Bronchial epithelial cell (primary cell): ENCODE data around the gene CD68. TPM values are rescaled to one million over a fixed set of nuclear protein-coding genes. Genes with fewer than 3 reads are reported as not detected.
"Not testable (repeated sequence)": the region's sequence is repeated elsewhere in the genome, so short reads cannot be mapped to it uniquely, and the experiment has no call there.

ENCODE experiments used
- DNase-seq: peaks from one replicate; pipeline ENCODE4 v3.0.0-alpha.2; 2010; ENCODE audit warnings: low read depth
- FAIRE-seq: peaks from 2 replicates; lab custom pipeline; 2011; peaks lifted over from hg19 to GRCh38; lab: Jason Lieb, UNC
- H3K27me3 ChIP-seq: 2 replicates; pipeline ENCODE4 v1.5.1; 2011; ENCODE audit warnings: low read length; ENCODE audit not compliant: control insufficient read depth, insufficient read depth
- H3K36me3 ChIP-seq: 2 replicates; pipeline ENCODE4 v1.5.1; 2011; ENCODE audit warnings: low read length; ENCODE audit not compliant: control insufficient read depth, insufficient read depth
- H3K4me3 ChIP-seq: 2 replicates; pipeline ENCODE4 v1.5.1; 2011; ENCODE audit warnings: mild to moderate bottlenecking, low read depth, low read length, control low read depth
- total RNA-seq: library from RNA; depleted of rRNA; stranded (reverse); fragments of >200 nt; gene quantifications from 2 replicates; pipeline ENCODE4 v1.2.1, GENCODE V29; 2014
- TF ChIP-seq, protein P1 (sequence below): IDR thresholded peaks from 2 replicates; pipeline ENCODE4 v1.5.1; 2011; ENCODE audit warnings: mild to moderate bottlenecking, moderate library complexity, low read length, control low read depth, inconsistent platforms; ENCODE audit not compliant: insufficient read depth, severe bottlenecking

Gene CD68
- total RNA-seq, 1 donor from 2014 or later: 11.3 TPM

DNA sequence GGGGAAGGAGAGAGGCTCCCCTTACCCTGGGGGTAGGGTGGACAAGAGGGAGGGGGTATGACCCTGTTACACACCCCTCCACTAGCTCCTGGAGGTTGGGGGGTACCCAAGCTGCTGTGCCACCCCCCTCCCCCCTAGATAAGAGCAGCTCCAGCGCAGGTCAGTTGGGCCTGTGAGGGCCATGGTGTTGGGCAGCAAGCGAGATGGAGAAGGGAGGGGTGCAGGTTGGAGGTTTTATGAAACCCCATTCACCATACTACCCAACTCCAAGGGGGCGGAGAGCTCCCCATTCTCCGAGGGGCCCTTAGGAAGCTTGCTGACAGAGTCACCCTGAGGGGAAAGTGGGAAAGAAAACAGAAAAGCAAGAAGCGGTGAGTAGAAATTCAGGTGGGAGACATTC, 12.2 kb downstream of the CD68 start:
- H3K4me3 ChIP-seq: no peak overlapping the region
- FAIRE-seq (no peak), DNase-seq (no peak)
- H3K27me3 ChIP-seq: no peaks in the 10 kb centered on the region
- TF ChIP-seq, protein P1, sequence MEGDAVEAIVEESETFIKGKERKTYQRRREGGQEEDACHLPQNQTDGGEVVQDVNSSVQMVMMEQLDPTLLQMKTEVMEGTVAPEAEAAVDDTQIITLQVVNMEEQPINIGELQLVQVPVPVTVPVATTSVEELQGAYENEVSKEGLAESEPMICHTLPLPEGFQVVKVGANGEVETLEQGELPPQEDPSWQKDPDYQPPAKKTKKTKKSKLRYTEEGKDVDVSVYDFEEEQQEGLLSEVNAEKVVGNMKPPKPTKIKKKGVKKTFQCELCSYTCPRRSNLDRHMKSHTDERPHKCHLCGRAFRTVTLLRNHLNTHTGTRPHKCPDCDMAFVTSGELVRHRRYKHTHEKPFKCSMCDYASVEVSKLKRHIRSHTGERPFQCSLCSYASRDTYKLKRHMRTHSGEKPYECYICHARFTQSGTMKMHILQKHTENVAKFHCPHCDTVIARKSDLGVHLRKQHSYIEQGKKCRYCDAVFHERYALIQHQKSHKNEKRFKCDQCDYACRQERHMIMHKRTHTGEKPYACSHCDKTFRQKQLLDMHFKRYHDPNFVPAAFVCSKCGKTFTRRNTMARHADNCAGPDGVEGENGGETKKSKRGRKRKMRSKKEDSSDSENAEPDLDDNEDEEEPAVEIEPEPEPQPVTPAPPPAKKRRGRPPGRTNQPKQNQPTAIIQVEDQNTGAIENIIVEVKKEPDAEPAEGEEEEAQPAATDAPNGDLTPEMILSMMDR: no peak
- peaks cover 30% of the 10 kb centered on the region for H3K36me3 ChIP-seq

DNA sequence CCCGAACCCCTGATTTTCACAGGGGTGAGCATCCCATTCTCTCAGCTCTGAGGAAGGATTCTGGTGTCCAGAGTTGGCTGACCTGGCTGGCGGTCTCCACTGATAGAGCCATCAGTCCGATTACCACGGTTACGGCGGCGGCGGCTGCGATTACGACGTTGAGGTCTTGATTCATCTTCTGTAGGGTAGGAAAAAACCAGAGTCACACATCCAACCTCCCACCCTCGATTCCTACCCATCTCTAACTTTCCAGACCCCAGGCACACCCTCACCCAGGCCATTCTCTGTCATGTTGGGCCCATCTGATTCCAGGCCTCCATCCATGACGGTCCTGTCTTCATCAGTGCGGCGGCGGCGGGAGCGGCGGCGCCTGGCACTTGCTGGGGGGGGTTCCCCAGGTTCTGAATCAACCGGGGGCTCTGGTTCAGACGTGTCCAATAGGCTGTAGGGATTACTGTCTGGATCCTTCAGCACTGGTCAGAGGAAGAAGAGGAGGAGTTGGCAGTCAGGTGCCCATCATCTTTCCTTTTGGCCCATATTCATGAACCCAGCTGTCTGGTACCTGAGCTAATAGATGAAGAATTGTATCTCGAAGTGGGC, 13.1 kb downstream of the CD68 start:
- DNase-seq (no peak), FAIRE-seq (no peak)
- Histone ChIP-seq H3K36me3 (peaks cover 25% of the 10 kb centered on the region), H3K4me3 (no peak overlapping the region), H3K27me3 (no peaks in the 10 kb centered on the region)
- TF ChIP-seq, protein P1: no peak

DNA sequence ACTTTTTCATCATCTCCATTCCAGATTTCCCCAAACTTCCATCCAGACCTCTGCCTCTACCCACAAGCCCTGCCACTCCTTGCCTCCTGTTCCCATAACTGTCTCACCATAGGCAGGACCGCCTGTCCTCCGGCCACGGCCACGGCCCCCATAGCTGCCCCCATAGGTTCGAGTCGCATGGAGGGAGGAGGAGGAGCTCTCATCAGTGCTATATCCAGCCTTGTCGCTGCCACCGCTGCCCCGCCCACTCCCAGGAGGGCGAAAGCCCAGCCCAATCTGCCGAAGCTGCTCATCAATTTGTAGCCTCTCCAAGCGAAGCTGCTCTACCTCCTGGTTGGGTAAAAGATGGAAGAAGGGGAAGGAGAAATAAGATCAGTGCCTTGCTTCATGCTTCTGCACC, 13.9 kb downstream of the CD68 start:
- Histone ChIP-seq H3K4me3 (no peak overlapping the region), H3K36me3 (peaks cover 25% of the 10 kb centered on the region), H3K27me3 (no peaks in the 10 kb centered on the region)
- no peak for FAIRE-seq
- no peak for DNase-seq
- TF ChIP-seq, protein P1: no peak

DNA sequence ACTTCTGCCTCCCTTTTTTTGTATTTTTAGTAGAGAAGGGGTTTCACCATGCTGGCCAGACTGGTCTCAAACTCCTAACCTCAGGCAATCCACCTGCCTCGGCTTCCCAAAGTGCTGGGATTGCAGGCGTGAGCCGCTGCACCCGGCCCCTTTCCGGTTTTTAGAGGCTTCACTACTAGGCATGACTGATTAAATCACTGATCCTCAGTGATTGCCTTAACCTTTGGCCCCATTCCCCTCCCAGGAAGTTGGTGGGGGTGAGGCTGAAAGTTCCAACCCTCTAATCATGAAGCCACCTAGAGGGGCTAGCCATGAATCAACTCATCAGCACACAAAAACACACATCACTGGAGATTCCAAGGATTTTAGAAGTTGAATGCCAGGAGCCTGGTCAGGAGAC, 18.1 kb downstream of the CD68 start:
- FAIRE-seq: peak; percentile 97
- not testable (repeated sequence) for H3K4me3 ChIP-seq, H3K27me3 ChIP-seq, DNase-seq
- peaks cover 32% of the 10 kb centered on the region for H3K36me3 ChIP-seq

DNA sequence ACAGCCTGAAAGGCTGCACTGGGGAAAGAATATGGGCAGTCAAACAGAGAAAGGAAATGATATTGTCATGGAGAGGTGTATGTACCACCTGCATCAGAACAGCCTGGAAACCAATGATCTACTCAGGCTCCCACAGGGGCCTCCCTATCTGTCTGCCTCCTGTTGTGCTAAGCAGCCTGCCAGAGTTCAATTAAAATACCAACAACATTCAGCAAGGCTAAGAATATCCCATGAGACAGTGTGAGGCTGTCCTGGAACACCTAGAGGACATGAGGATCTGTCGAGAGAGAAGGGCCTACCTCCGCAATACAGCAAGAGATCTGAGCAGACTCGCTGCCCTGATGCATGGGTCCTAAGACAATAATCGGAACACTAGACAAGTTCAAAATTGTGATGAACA, 26.8 kb downstream of the CD68 start:
- no peak for FAIRE-seq

DNA sequence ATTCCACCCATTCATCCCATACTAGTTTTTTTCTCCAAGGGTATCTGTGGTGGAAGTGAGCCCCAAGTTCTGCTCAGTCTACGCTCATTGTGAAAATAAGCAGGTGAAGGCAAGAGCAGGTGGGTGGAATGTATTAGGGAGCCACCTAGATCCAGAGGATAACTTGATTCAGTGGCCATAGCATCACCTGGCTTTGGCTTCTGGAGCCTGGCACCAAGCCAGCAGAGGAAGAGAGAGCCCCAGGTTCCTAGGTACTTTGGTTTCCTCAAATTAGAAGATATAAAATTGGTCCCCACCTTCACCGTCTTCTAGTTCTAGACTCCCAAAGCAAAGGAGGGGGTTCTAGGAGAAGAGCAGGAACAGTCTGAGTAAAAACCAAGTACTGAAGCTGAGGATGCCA, 31.2 kb downstream of the CD68 start:
- H3K27me3 ChIP-seq: no peaks in the 10 kb centered on the region
- TF ChIP-seq, protein P1: no peak
- no peak for DNase-seq
- FAIRE-seq: no peak
- H3K4me3 ChIP-seq: no peak overlapping the region
- H3K36me3 ChIP-seq: peaks cover 3% of the 10 kb centered on the region

More for the DNA sequence above, 26.8 kb downstream of the CD68 start:
- peaks cover 21% of the 10 kb centered on the region for H3K36me3 ChIP-seq
- no peak for DNase-seq
- H3K27me3 ChIP-seq: no peaks in the 10 kb centered on the region
- H3K4me3 ChIP-seq: no peak overlapping the region
- TF ChIP-seq, protein P1: no peak
